HG02759 (cell line): ENCODE measurements around the gene CCDC120.

Experiments used
- ATAC-seq: cut with Tn5 transposase; IDR thresholded peaks from one replicate; pipeline ENCODE4 v1.9.1; 2021; ENCODE audit warnings: mild to moderate bottlenecking, moderate library complexity; ENCODE audit not compliant: unreplicated experiment

Gene CCDC120

GRCh38 chrX:49100704-49101628 lies 42.2 kb downstream of the CCDC120 start:
- peak; percentile 97 for ATAC-seq

- ATAC-seq = peak; percentile 15
These were observed 42.8 kb downstream of the CCDC120 start for GRCh38 chrX:49101629-49101984.

GRCh38 chrX:49102190-49102589 lies 43.4 kb downstream of the CCDC120 start:
- no peak for ATAC-seq

GRCh38 chrX:49103637-49104036 lies 44.8 kb downstream of the CCDC120 start:
- no peak for ATAC-seq

- ATAC-seq = no peak
These were observed 47.5 kb downstream of the CCDC120 start for GRCh38 chrX:49106296-49106695.

- no peak for ATAC-seq
These were observed 48.1 kb downstream of the CCDC120 start for GRCh38 chrX:49106930-49107329.

- ATAC-seq = no peak
These were observed 49.8 kb downstream of the CCDC120 start for GRCh38 chrX:49108641-49109040.

- no peak for ATAC-seq
These were observed 51.6 kb downstream of the CCDC120 start for GRCh38 chrX:49110417-49110816.

GRCh38 chrX:49111791-49112190 lies 53.0 kb downstream of the CCDC120 start:
- ATAC-seq = no peak

- ATAC-seq = no peak
These were observed 57.3 kb downstream of the CCDC120 start for GRCh38 chrX:49116076-49116475.

GRCh38 chrX:49116716-49117115 lies 57.9 kb downstream of the CCDC120 start:
- ATAC-seq = no peak

GRCh38 chrX:49117581-49117980 lies 58.8 kb downstream of the CCDC120 start:
- ATAC-seq = no peak
